Keratinocyte (primary cell): ENCODE results near the gene CYB5R4.

Experiments used
- CTCF ChIP-seq, 3 experiments: IDR thresholded peaks in 1 of 3; conservative IDR thresholded peaks in 1 of 3; optimal IDR thresholded peaks in 1 of 3; 2 replicates in 2 of 3; 3 replicates in 1 of 3; pipeline versions ENCODE3 to v1.5.1; 2011; ENCODE audit warnings: low read length in 3 of 3, mild to moderate bottlenecking in 3 of 3, moderate library complexity in 2 of 3, control low read depth in 1 of 3, inconsistent platforms in 1 of 3; ENCODE audit not compliant: insufficient read depth in 2 of 3; ENCODE audit errors: extremely low read depth in 1 of 3
- EZH2 ChIP-seq: IDR thresholded peaks from one replicate; pipeline ENCODE4 v1.6.1; 2012; ENCODE audit warnings: inconsistent platforms, mild to moderate bottlenecking, low read length, moderate library complexity

DNA sequence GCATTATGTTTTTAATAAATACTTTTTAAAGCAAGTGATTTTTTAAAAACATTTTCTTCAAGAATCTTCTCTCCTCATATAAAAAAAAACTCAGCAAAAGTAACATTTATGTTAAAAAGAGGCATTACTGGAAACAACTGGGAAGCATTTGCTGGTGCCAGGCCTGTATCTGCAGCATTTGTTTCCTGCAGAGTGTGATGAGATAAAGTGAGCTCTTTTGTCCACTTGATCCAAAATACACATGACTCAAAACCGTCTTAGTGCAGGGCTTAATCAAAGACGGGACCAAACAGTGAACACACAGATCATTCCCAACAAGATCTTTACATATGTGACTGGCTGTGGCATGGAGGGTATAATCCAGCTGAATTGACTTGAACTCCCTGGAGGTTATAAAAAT lies 34.7 kb upstream of the CYB5R4 start:
- no peak for TF ChIP-seq CTCF (optimal IDR thresholded peaks at IDR 0.05 in 1 of 3, IDR thresholded peaks at IDR 0.05 in 1 of 3, conservative IDR thresholded peaks at IDR 0.05 in 1 of 3; ENCODE audit: extremely low read depth in 1 of 3, insufficient read depth in 2 of 3, low read length in 3 of 3)
- TF ChIP-seq EZH2, result no peak
